Measurements from ENCODE around the gene BSN.

BSN gene

DNA sequence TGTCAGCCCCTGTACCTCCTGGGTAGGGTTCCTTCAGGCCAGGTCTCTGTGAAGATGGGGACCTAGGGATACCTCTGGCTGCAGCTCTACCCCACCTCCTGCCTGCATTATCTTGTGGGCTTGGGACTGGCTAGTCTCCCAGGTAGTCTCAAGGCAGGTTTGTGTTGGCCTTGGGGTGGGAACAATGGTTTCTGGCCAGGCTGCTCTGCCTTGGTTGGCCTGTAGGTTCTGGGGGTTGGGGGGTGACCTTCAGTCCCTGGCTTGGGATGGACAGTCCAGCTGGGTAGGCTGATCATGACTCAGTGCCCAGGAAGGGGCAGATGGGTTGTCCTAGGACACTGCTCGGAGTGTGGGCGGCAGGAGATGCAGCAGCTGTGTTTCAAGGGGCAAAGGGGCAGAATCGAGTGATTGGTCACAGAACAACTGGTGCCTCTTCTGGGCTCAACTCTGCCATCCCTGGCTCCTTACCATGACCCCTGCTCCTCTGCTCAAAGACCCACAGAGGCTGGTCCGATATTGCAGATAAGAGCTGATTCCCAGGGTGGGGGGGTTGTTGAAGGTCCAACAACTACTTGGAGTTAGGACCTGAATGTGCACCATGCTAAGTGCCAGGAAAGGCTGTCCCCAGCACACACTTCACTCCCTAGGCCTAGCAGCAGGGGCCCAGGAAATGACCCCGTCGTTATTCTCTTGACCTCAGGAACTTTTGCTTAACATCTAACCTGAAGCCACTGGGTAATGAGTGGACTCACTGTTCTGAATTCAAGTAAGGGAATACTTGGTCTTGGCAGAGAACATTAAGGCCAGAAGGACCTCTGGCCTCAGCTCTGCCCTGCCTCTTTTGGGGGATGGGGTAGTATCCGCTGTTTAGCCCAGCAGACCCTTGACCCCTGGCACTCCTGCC lies 18.1 kb upstream of the BSN start:
- H3K14ac ChIP-seq (ENCODE audit: low read length): peak overlapping the region; percentile 63
- H4K8ac ChIP-seq (ENCODE audit: low read depth, low read length): no peak overlapping the region
- peak overlapping the region; percentile 21 for H3K23ac ChIP-seq (ENCODE audit: low read depth, low read length, poor library complexity)
- no peak overlapping the region for H2BK120ac ChIP-seq (ENCODE audit: low read depth, low read length)
- H3K36me3 ChIP-seq (replicated peaks in 1 of 2; ENCODE audit: control insufficient read depth in 2 of 2, insufficient read depth in 2 of 2, low read length in 2 of 2): peaks cover 23 to 29% of the 10 kb centered on the region in 2 donors
- H3K9me3 ChIP-seq (replicated peaks in 1 of 2; ENCODE audit: control insufficient read depth in 2 of 2, insufficient read depth in 1 of 2, low read depth in 1 of 2, low read length in 2 of 2): no peaks in the 10 kb centered on the region
- WGBS, 2 donors (ENCODE audit: extremely low coverage in 2 of 2, insufficient read length in 2 of 2, insufficient replicate concordance in 1 of 2): no CpG with 5 or more reads among the region's 7 CpGs
- H2AFZ ChIP-seq (ENCODE audit: low read length): no peak overlapping the region
- no peak overlapping the region for H2BK15ac ChIP-seq (ENCODE audit: low read length)
- DNase-seq (ENCODE audit: low spot score): no peak
- H3K4me2 ChIP-seq (ENCODE audit: insufficient read depth, low read length, poor library complexity, severe bottlenecking): no peak overlapping the region
- H2BK12ac ChIP-seq (ENCODE audit: low read length): no peak overlapping the region
- peak overlapping the region; percentile 33 for H2BK5ac ChIP-seq (ENCODE audit: low read length)
- peaks cover 35 to 39% of the 10 kb centered on the region in 2 donors for H3K4me1 ChIP-seq (ENCODE audit: control insufficient read depth in 2 of 2, insufficient read depth in 1 of 2, low read depth in 1 of 2, low read length in 2 of 2)
- H3K79me1 ChIP-seq (ENCODE audit: low read depth, low read length): peaks cover 17% of the 10 kb centered on the region
- H3K27ac ChIP-seq (replicated peaks; ENCODE audit: low read length): peak overlapping the region; percentile 11
- no peak overlapping the region for H3K4me3 ChIP-seq (ENCODE audit: low read length in 2 of 2)
- H3K4ac ChIP-seq (ENCODE audit: low read length): no peak overlapping the region
- no peak overlapping the region for H4K91ac ChIP-seq (ENCODE audit: low read depth, low read length, poor library complexity)
- no peak overlapping the region for H3K9ac ChIP-seq (ENCODE audit: low read depth, low read length, poor library complexity)
- peak overlapping the region; percentile 31 for H3K18ac ChIP-seq (ENCODE audit: low read length)
- peak overlapping the region; percentile 96 for H2AK5ac ChIP-seq (ENCODE audit: low read depth, low read length)
- no peaks in the 10 kb centered on the region for H3K27me3 ChIP-seq (ENCODE audit: control insufficient read depth in 3 of 3, insufficient read depth in 3 of 3, low read depth in 1 of 3, low read length in 3 of 3)

DNA sequence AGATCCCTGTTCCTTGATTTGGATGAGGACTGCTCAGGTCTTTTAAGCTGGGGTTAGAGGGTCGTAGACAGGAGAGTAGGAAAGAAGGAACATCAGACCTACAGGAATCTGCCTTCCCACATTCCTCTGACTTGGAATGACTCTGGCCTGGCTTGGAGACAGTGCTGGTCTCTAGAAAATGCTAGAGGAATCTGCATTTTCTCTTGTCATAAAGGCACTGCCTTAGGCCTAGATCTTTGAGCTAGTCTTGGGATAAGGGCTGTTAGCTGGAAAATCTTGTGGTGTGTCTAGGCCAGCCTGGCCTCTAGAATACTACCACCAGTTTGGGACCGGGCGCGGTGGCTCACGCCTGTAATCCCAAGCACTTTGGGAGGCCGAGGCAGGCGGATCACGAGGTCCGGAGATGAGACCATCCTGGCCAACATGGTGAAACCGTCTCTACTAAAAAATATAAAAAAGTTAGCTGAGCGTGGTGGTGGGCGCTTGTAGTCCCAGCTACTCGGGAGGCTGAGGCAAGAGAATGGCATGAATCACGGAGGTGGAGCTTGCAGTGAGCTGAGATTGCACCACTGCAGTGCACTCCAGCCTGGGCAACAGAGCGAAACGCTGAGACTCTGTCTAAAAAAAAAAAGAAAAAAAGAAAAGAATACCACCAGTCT lies 17.3 kb upstream of the BSN start:
- H3K9ac ChIP-seq (ENCODE audit: low read depth, low read length, poor library complexity): no peak overlapping the region
- H2BK12ac ChIP-seq (ENCODE audit: low read length): no peak overlapping the region
- H3K79me1 ChIP-seq (ENCODE audit: low read depth, low read length): peaks cover 12% of the 10 kb centered on the region
- H3K4ac ChIP-seq (ENCODE audit: low read length): no peak overlapping the region
- H3K36me3 ChIP-seq (replicated peaks in 1 of 2; ENCODE audit: control insufficient read depth in 2 of 2, insufficient read depth in 2 of 2, low read length in 2 of 2): peaks cover 16 to 21% of the 10 kb centered on the region in 2 donors
- H3K18ac ChIP-seq (ENCODE audit: low read length): no peak overlapping the region
- H3K27ac ChIP-seq (replicated peaks; ENCODE audit: low read length): no peak overlapping the region
- H3K27me3 ChIP-seq (ENCODE audit: control insufficient read depth in 3 of 3, insufficient read depth in 3 of 3, low read depth in 1 of 3, low read length in 3 of 3): no peaks in the 10 kb centered on the region
- no peak overlapping the region for H3K23ac ChIP-seq (ENCODE audit: low read depth, low read length, poor library complexity)
- no CpG with 5 or more reads among the region's 16 CpGs for WGBS, 2 donors (ENCODE audit: extremely low coverage in 2 of 2, insufficient read length in 2 of 2, insufficient replicate concordance in 1 of 2)
- no peak overlapping the region for H2AK5ac ChIP-seq (ENCODE audit: low read depth, low read length)
- no peak overlapping the region for H2BK15ac ChIP-seq (ENCODE audit: low read length)
- H4K8ac ChIP-seq (ENCODE audit: low read depth, low read length): no peak overlapping the region
- DNase-seq (ENCODE audit: low spot score): no peak
- H3K4me2 ChIP-seq (ENCODE audit: insufficient read depth, low read length, poor library complexity, severe bottlenecking): no peak overlapping the region
- no peak overlapping the region for H2BK120ac ChIP-seq (ENCODE audit: low read depth, low read length)
- H3K4me3 ChIP-seq (ENCODE audit: low read length in 2 of 2): no peak overlapping the region
- no peak overlapping the region for H2BK5ac ChIP-seq (ENCODE audit: low read length)
- H4K91ac ChIP-seq (ENCODE audit: low read depth, low read length, poor library complexity): no peak overlapping the region
- H2AFZ ChIP-seq (ENCODE audit: low read length): no peak overlapping the region
- no peak overlapping the region for H3K14ac ChIP-seq (ENCODE audit: low read length)
- H3K9me3 ChIP-seq (replicated peaks in 1 of 2; ENCODE audit: control insufficient read depth in 2 of 2, insufficient read depth in 1 of 2, low read depth in 1 of 2, low read length in 2 of 2): no peaks in the 10 kb centered on the region
- H3K4me1 ChIP-seq (ENCODE audit: control insufficient read depth in 2 of 2, insufficient read depth in 1 of 2, low read depth in 1 of 2, low read length in 2 of 2): peaks cover 35 to 39% of the 10 kb centered on the region in 2 donors

DNA sequence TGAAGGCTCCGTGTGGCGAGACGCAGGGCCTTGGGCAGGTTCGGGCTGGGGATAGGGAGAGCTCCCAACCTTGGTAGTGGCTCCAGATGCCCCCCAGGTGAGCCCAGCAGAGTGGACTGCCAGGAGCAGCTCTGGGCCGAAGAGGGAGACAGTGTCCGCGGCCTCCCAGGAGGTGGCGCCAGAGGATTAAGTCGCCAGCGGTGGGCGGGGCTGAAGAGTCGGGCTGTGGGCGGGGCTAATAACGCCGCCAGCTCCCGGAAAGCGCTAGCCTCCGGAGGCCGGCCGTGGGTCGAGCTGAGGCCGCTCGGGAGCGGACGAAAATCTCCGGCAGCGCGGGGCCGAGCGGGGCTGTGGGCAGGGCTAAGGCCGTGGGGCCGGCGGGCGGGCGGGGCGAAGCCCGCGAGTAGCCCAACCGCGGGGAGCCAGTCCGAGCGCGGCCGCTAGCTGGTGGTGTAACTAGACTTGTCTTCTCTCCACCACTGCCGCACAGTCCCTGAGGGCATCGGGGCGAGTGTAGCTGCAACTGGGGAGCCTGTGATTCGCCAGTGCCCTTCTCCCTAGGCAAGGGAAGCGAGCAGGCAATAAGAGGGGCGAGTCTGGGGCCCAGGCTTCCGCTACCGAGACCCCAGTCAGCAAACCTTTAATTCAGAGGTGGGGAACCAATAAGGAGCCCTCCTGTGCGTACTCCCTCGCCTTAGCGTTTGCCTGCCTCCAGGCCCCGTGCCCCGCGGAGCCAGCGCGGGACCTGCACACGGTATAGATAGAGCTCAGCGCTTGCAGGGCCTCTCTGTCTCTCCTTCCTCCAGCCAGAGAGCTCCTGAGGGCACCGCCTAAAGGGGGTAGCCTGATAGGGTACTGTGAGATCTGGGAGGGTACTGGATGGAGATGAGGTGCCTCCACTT lies 14.4 kb upstream of the BSN start:
- no peak overlapping the region for H2BK120ac ChIP-seq (ENCODE audit: low read depth, low read length)
- peak overlapping the region; percentile 88 for H2AK5ac ChIP-seq (ENCODE audit: low read depth, low read length)
- H3K14ac ChIP-seq (ENCODE audit: low read length): peak overlapping the region; percentile 85
- peak overlapping the region; percentile 90 for H2BK15ac ChIP-seq (ENCODE audit: low read length)
- H2AFZ ChIP-seq (ENCODE audit: low read length): peak overlapping the region; percentile 99
- H3K23ac ChIP-seq (ENCODE audit: low read depth, low read length, poor library complexity): peak overlapping the region; percentile 67
- WGBS, 2 donors (ENCODE audit: extremely low coverage in 2 of 2, insufficient read length in 2 of 2, insufficient replicate concordance in 1 of 2): no CpG with 5 or more reads among the region's 63 CpGs
- peak overlapping the region; percentile 45 for H3K4ac ChIP-seq (ENCODE audit: low read length)
- peak overlapping the region; percentile 55 for H2BK5ac ChIP-seq (ENCODE audit: low read length)
- DNase-seq (ENCODE audit: low spot score): peak; percentile 95
- peak overlapping the region; percentile 95 for H3K4me2 ChIP-seq (ENCODE audit: insufficient read depth, low read length, poor library complexity, severe bottlenecking)
- peaks cover 0 to 7% (median 0%) of the 10 kb centered on the region in 3 experiments for H3K27me3 ChIP-seq (ENCODE audit: control insufficient read depth in 3 of 3, insufficient read depth in 3 of 3, low read depth in 1 of 3, low read length in 3 of 3)
- peak overlapping the region; percentile 10 for H4K91ac ChIP-seq (ENCODE audit: low read depth, low read length, poor library complexity)
- H3K9ac ChIP-seq (ENCODE audit: low read depth, low read length, poor library complexity): peak overlapping the region; percentile 85
- peak overlapping the region; percentile 97 for H3K18ac ChIP-seq (ENCODE audit: low read length)
- peak overlapping the region; percentile 91 for H3K27ac ChIP-seq (replicated peaks; ENCODE audit: low read length)
- peak overlapping the region; percentile 73 to 82 for H3K4me3 ChIP-seq (ENCODE audit: low read length in 2 of 2)
- peaks cover 28 to 30% of the 10 kb centered on the region in 2 donors for H3K4me1 ChIP-seq (ENCODE audit: control insufficient read depth in 2 of 2, insufficient read depth in 1 of 2, low read depth in 1 of 2, low read length in 2 of 2)
- H4K8ac ChIP-seq (ENCODE audit: low read depth, low read length): no peak overlapping the region
- peak overlapping the region; percentile 52 for H2BK12ac ChIP-seq (ENCODE audit: low read length)
- no peaks in the 10 kb centered on the region for H3K9me3 ChIP-seq (replicated peaks in 1 of 2; ENCODE audit: control insufficient read depth in 2 of 2, insufficient read depth in 1 of 2, low read depth in 1 of 2, low read length in 2 of 2)
- peaks cover 3% of the 10 kb centered on the region for H3K79me1 ChIP-seq (ENCODE audit: low read depth, low read length)
- H3K36me3 ChIP-seq (replicated peaks in 1 of 2; ENCODE audit: control insufficient read depth in 2 of 2, insufficient read depth in 2 of 2, low read length in 2 of 2): peaks cover 0 to 2% of the 10 kb centered on the region in 2 donors

Measured in neuronal stem cell (in vitro differentiated cells).